Adrenal gland (tissue), 5 donors: ENCODE results near the gene SLC8B1.

Experiments used
- POLR2A ChIP-seq, 2 donors: fragments of 450-650 bp; IDR thresholded peaks; one replicate each; pipeline ENCODE4 v1.6.1; 2017; ENCODE audit warnings: antibody characterized with exemption in 2 of 2, mild to moderate bottlenecking in 2 of 2, moderate library complexity in 1 of 2
- TF ChIP-seq, protein P1 (sequence below), 6 experiments: fragments of 450-650 bp in 4 of 6; fragments of 200-600 bp in 2 of 6; sonication (generic) in 1 of 6; IDR thresholded peaks; 1 replicate in 5 of 6; 2 replicates in 1 of 6; pipeline versions ENCODE4 v1.5.1 to v1.8.0; 2016 to 2021; ENCODE audit warnings: antibody characterized with exemption in 6 of 6, mild to moderate bottlenecking in 2 of 6, moderate library complexity in 1 of 6
- donor health status: DM: no; HTN: no; CAD: no.

DNA sequence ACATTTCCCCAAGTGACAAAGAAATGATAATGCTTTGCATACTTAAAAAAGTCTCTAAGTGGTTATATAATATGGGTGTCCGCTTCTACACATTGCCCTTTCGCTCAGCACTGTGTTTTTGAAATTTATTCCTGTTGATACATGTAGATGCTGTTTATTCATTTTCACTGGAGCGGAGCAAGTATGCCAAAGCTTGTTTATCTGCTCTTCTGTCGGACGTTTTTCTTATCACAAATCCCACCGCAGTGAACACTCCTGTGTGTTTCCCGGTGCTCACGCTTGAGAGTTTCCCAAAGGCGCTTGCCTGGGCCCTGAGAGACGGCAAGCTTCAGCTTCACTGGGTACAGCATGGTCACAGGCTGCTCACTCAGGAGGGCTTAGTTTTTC is 63.5 kb downstream of the SLC8B1 start:
- TF ChIP-seq POLR2A (IDR thresholded peaks at IDR 0.05): no peak
- TF ChIP-seq, protein P1, sequence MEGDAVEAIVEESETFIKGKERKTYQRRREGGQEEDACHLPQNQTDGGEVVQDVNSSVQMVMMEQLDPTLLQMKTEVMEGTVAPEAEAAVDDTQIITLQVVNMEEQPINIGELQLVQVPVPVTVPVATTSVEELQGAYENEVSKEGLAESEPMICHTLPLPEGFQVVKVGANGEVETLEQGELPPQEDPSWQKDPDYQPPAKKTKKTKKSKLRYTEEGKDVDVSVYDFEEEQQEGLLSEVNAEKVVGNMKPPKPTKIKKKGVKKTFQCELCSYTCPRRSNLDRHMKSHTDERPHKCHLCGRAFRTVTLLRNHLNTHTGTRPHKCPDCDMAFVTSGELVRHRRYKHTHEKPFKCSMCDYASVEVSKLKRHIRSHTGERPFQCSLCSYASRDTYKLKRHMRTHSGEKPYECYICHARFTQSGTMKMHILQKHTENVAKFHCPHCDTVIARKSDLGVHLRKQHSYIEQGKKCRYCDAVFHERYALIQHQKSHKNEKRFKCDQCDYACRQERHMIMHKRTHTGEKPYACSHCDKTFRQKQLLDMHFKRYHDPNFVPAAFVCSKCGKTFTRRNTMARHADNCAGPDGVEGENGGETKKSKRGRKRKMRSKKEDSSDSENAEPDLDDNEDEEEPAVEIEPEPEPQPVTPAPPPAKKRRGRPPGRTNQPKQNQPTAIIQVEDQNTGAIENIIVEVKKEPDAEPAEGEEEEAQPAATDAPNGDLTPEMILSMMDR (IDR thresholded peaks at IDR 0.05): no peak
